ENCODE data around the gene CISH.
A peak's percentile ranks its signal among the peaks of the same experiment; 100 is the strongest.

CISH gene

GRCh38 chr3:50612970-50613846 is 1.6 kb upstream of the CISH start:
- no peak for DNase-seq (ENCODE audit: low spot score)

- no peak for DNase-seq (ENCODE audit: low spot score)
These were observed 784 bp upstream of the CISH start for GRCh38 chr3:50612234-50612882.

- no peak for DNase-seq (ENCODE audit: low spot score)
These were observed 546 bp downstream of the CISH start for GRCh38 chr3:50610992-50611463.

- DNase-seq (ENCODE audit: low spot score), result no peak
These were observed 1.2 kb downstream of the CISH start for GRCh38 chr3:50610181-50610971.

- DNase-seq (ENCODE audit: low spot score), result no peak
These were observed 1.9 kb downstream of the CISH start for GRCh38 chr3:50609763-50610085.

- no peak for DNase-seq (ENCODE audit: low spot score)
These were observed 2.4 kb downstream of the CISH start for GRCh38 chr3:50609071-50609762.

- DNase-seq (ENCODE audit: low spot score), result no peak
These were observed 3.3 kb downstream of the CISH start for GRCh38 chr3:50608278-50608677.

GRCh38 chr3:50607271-50608091 is 4.1 kb downstream of the CISH start:
- no peak for DNase-seq (ENCODE audit: low spot score)

- no peak for DNase-seq (ENCODE audit: low spot score)
These were observed 5.0 kb downstream of the CISH start for GRCh38 chr3:50606596-50606995.

- no peak for DNase-seq (ENCODE audit: low spot score)
These were observed 5.7 kb downstream of the CISH start for GRCh38 chr3:50605901-50606326.

- no peak for DNase-seq (ENCODE audit: low spot score)
These were observed 6.7 kb downstream of the CISH start for GRCh38 chr3:50604628-50605588.

- no peak for DNase-seq (ENCODE audit: low spot score)
These were observed 7.4 kb downstream of the CISH start for GRCh38 chr3:50604110-50604621.

- no peak for DNase-seq (ENCODE audit: low spot score)
These were observed 8.1 kb downstream of the CISH start for GRCh38 chr3:50603261-50604109.

GRCh38 chr3:50602595-50603191 is 8.9 kb downstream of the CISH start:
- no peak for DNase-seq (ENCODE audit: low spot score)

- DNase-seq (ENCODE audit: low spot score), result peak; percentile 95
These were observed 10.6 kb downstream of the CISH start for GRCh38 chr3:50600841-50601591.

GRCh38 chr3:50600141-50600753 is 11.3 kb downstream of the CISH start:
- no peak for DNase-seq (ENCODE audit: low spot score)

- DNase-seq (ENCODE audit: low spot score), result no peak
These were observed 11.9 kb downstream of the CISH start for GRCh38 chr3:50599716-50600118.
